Activated T-cell treated with anti-CD3 and anti-CD28 coated beads, Interleukin-2, amount 50 U/mL, for 72 hours (primary cell): ENCODE measurements around the gene MADD. TPM values are rescaled to one million over a fixed set of nuclear protein-coding genes. Genes with fewer than 3 reads are reported as not detected.

Source experiments
- ATAC-seq, 2 donors: fragments of 150-1000 bp; cut with Tn5 transposase; replicated peaks in 1 of 2; 2 replicates each; pipeline ENCODE4 v1.10.0; 2021; ENCODE audit warnings: moderate library complexity in 2 of 2, mild to moderate bottlenecking in 1 of 2
- DNase-seq, 2 donors: peaks; one replicate each; pipeline ENCODE4 v3.0.0; 2021 to 2022; ENCODE audit warnings: mixed read lengths in 1 of 2
- H3K27ac Mint-ChIP-seq: one replicate; pipeline ENCODE4 v1.8.0; 2022; ENCODE audit warnings: mild to moderate bottlenecking, moderate library complexity, mixed read lengths
- H3K27me3 Mint-ChIP-seq: one replicate; pipeline ENCODE4 v1.8.0; 2022; ENCODE audit warnings: low read depth, mixed read lengths
- H3K36me3 Mint-ChIP-seq, 2 donors: one replicate each; pipeline ENCODE4 v1.8.0; 2022; ENCODE audit warnings: mixed read lengths in 2 of 2, mild to moderate bottlenecking in 1 of 2; ENCODE audit not compliant: insufficient read depth in 2 of 2
- H3K4me1 Mint-ChIP-seq: one replicate; pipeline ENCODE4 v1.8.0; 2022; ENCODE audit warnings: low read depth, mixed read lengths
- H3K4me3 Mint-ChIP-seq, 2 donors: one replicate each; pipeline ENCODE4 v1.8.0; 2022; ENCODE audit warnings: mild to moderate bottlenecking in 2 of 2, mixed read lengths in 2 of 2, moderate library complexity in 2 of 2
- H3K9me3 Mint-ChIP-seq, 2 donors: one replicate each; pipeline ENCODE4 v1.8.0; 2022; ENCODE audit warnings: mixed read lengths in 2 of 2
- total RNA-seq, 2 donors: library from RNA; stranded (reverse); gene quantifications; one replicate each; pipeline ENCODE4 v1.2.3, GENCODE V29; 2022

Gene MADD
- 10 to 100 TPM; 68.6 to 73.5 TPM for total RNA-seq

DNA sequence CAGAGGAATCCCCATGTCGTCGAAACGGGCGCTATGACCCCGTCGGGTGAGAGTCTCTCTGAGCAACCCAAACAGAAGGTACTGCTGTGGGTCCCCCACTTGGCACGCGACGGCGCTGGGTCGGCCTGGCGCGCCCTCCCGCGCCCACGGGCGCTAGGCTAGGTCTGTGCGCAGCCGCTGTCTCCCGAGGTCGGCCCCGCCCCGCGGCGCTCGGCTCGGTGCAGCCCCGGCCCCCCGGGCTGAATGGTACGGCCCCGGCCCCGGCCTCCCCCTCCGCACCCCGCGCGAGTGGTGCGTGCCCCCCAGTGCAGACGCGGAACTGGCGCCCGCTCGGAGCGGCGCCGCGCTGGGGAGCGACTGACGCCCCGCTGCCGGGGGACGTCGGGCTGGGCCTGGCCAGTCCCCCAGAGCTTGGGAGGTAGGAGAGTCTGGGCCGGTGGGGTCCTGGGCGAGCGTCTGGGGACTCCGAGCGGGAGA is at the start of gene MADD:
TSS of gene MADD (plus strand) at position 305 of the 477 bp plus-strand sequence.
- Mint-ChIP-seq H3K4me3 (peak within 1 kb of the TSS; percentile 82 to 93), H3K36me3 (peaks cover 1 to 6% of the 10 kb centered on the region in 2 donors), H3K4me1 (peaks cover 69% of the 10 kb centered on the region), H3K27ac (peak within 1 kb of the TSS; percentile 96), H3K9me3 (no peaks in the 10 kb centered on the region), H3K27me3 (no peaks in the 10 kb centered on the region)
- peak; percentile 92 to 95 for DNase-seq
- ATAC-seq: peak; percentile 83 to 85

DNA sequence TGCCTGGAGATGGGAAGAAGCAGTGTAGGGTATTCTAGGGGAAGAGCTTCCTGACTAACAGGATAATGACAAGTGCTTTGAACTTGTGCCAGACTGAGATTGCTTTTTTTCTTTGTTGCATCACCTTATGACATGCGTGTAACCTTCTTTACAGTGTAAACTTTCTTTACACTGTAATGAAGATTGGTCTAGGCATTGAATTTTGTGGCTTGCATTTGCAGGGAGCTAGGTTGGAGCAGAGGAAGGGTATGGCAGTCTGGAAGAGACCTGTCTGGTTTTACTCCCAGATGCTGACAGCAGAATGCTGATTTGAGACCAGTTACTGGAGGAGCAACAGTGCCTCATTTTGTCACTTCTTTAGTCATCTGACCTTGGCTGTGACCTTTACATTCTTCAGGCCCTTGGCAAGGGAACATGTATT is 49.5 kb upstream of the MADD start:
- Mint-ChIP-seq H3K9me3 (no peaks in the 10 kb centered on the region), H3K27ac (peak overlapping the region; percentile 77), H3K27me3 (no peaks in the 10 kb centered on the region), H3K4me3 (peak overlapping the region; percentile 31 to 57), H3K4me1 (peaks cover 80% of the 10 kb centered on the region), H3K36me3 (peaks cover 27 to 65% of the 10 kb centered on the region in 2 donors)
- DNase-seq: no peak
- no peak for ATAC-seq

DNA sequence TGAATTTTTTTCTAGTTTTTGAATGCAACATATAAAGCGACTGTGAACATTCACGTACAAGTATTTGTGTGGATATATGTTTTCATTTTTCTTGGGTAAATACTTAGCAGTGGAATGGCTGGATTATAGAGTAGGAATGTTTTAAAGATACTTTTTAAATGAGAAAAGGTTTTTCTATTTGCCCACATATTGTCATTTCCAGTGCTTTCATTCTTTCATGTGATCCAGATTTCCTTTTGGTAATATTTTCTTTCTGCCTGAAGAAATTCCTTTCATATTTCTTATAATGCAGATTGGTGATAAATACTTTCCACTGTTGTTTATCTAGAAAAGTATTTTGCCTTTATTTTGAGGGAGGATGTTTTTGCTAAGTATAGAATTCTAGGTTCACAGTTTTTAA is 47.2 kb upstream of the MADD start:
- H3K9me3 Mint-ChIP-seq: no peaks in the 10 kb centered on the region
- ATAC-seq (no peak), DNase-seq (no peak)
- H3K27me3 Mint-ChIP-seq: no peaks in the 10 kb centered on the region
- peak overlapping the region; percentile 8 for H3K27ac Mint-ChIP-seq
- no peak overlapping the region for H3K4me3 Mint-ChIP-seq
- H3K36me3 Mint-ChIP-seq: peaks cover 21 to 61% of the 10 kb centered on the region in 2 donors
- peaks cover 74% of the 10 kb centered on the region for H3K4me1 Mint-ChIP-seq

DNA sequence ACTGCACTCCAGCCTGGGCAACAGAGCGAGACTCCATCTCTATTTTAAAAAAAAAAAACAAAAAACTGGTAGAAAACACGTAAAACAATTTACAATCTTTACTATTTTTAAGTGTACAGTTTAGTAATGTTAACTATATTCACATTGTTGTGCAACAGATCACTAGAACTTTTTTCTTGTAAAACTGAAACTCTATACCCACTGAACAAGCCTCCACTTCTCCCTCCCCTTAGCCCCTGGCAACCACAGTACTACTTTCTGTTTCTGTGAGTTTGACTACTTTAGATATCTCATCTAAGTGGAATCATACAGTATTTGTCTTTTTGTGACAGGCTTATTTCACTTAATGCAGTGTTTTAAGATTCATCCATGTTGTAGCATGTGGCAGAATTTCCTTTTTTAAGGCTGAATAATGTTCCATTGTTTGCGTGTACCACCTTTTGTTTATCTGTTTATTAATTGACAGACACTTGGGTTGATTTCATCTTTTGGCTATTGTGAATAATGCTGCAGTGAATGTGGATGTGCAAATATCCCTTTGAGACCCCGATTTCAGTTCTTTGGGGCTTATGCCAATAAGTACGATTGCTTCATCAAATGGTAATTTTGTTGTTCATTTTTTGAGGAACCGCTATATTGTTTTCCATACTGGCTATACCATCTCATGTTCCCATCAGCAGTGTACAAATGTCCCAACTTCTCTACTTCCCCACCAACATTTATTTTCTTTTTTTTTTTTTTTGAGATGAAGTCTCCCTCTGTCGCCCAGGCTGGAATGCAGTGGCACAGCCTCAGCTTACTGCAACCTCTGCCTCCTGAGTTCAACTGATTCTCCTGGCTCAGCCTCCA is 44.2 kb upstream of the MADD start:
- Mint-ChIP-seq H3K4me3 (peak overlapping the region; percentile 63 to 83), H3K36me3 (peaks cover 13 to 54% of the 10 kb centered on the region in 2 donors), H3K4me1 (peaks cover 51% of the 10 kb centered on the region), H3K9me3 (no peaks in the 10 kb centered on the region), H3K27ac (peak overlapping the region; percentile 88), H3K27me3 (no peaks in the 10 kb centered on the region)
- DNase-seq (peak; percentile 44 to 48), ATAC-seq (peak; percentile 99)

DNA sequence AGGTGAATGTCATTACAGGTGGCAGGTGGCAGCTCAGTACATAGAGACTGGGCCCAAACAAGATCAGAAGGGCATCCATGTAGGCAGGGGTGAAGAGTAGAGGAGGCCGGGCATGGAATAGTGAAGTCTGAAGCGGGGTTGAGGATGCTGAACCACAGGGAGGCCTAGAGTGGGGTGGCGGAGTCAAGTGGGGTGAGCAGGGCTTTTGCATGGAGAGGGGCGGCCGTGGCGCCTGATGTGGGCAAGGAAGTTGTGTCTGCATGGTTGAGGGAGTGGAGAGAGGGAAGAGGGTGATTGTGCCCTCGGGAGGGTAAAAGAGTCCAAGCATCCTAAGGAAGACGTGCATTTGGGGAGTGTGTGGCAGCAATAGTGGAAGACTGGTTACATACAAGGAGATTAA is 40.8 kb upstream of the MADD start:
- Mint-ChIP-seq H3K27ac (no peak overlapping the region), H3K36me3 (peaks cover 13 to 44% of the 10 kb centered on the region in 2 donors), H3K27me3 (no peaks in the 10 kb centered on the region), H3K4me1 (peaks cover 51% of the 10 kb centered on the region), H3K9me3 (no peaks in the 10 kb centered on the region), H3K4me3 (peak overlapping the region in 1 of 2 donors; percentile 20)
- DNase-seq: no peak
- no peak for ATAC-seq

DNA sequence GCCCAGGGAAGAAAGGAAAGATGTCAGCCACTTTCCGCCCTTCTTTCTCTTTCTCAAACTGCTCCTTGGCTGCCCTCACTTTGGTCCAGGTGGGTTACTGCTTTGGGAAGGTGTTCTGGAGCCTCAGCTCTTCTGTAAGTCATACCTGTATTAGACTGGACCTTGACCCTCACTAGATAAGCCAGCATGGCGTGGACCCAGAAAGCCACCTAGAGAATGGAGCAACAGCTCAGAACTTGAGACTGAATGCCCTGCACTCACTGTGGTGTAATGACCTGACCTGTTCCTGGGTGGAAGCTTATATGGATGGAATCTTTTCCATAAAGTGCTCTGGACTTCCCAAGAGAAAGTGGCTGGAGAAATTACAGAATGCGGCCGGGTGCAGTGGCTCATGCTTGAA is 36.9 kb upstream of the MADD start:
- ATAC-seq (no peak), DNase-seq (no peak)
- Mint-ChIP-seq H3K27ac (no peak overlapping the region), H3K4me1 (peaks cover 37% of the 10 kb centered on the region), H3K36me3 (peaks cover 18 to 46% of the 10 kb centered on the region in 2 donors), H3K27me3 (no peaks in the 10 kb centered on the region), H3K9me3 (no peaks in the 10 kb centered on the region), H3K4me3 (no peak overlapping the region)

DNA sequence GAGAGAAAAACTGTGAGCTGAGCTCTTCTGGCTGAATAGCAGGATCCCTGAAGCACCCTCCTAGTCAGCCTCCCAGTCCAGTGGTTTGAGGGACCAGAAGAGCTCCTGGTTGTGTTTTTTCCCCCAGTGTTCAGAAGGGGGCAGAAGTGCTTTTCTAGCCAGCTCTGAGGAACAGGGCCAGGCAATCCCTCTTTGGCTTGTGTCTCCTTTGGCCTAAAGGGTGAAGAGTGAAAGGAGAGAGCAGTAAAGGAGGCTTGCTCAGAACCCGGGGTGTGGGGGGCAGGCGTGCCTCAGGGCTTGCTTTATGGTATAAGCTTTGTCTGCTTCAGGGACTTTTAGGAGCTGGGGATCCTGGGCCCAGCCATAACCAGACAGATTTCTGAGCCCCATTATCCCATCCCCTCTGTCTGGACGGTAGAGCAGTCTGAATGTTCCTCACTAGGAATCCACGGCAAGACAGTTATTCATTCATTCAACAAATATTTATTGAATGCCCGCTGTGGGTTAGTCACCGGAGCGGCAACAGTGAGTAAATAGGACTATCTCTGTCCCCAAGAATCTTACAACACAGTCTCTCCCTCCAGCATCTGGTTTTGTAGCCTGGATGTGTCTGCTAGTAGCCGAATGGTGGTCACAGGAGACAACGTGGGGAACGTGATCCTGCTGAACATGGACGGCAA is 35.8 kb upstream of the MADD start:
- Mint-ChIP-seq H3K27me3 (no peaks in the 10 kb centered on the region), H3K36me3 (peaks cover 14 to 37% of the 10 kb centered on the region in 2 donors), H3K27ac (no peak overlapping the region), H3K4me1 (peaks cover 37% of the 10 kb centered on the region), H3K4me3 (peak overlapping the region; percentile 12 to 31), H3K9me3 (no peaks in the 10 kb centered on the region)
- DNase-seq (no peak), ATAC-seq (peak; percentile 48 to 49)

DNA sequence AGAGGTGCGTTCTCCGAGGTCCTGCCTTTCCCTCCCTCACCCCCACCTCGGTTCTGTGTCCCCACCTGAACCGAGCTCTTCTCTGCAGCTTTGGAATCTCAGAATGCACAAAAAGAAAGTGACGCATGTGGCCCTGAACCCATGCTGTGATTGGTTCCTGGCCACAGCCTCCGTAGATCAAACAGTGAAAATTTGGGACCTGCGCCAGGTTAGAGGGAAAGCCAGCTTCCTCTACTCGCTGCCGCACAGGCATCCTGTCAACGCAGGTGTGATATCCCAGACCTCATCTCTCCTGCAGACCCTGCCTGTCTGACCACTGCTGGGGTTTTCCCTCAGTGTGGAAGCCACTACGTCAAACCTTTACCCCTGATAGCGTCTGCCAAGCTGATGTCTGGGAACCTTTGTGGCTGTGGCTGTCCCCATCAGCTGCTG is 35.2 kb upstream of the MADD start:
- DNase-seq (no peak), ATAC-seq (peak; percentile 64 to 65)
- Mint-ChIP-seq H3K9me3 (no peaks in the 10 kb centered on the region), H3K27me3 (no peaks in the 10 kb centered on the region), H3K4me3 (peak overlapping the region; percentile 31 to 56), H3K4me1 (peaks cover 37% of the 10 kb centered on the region), H3K27ac (peak overlapping the region; percentile 61), H3K36me3 (peaks cover 13 to 38% of the 10 kb centered on the region in 2 donors)

DNA sequence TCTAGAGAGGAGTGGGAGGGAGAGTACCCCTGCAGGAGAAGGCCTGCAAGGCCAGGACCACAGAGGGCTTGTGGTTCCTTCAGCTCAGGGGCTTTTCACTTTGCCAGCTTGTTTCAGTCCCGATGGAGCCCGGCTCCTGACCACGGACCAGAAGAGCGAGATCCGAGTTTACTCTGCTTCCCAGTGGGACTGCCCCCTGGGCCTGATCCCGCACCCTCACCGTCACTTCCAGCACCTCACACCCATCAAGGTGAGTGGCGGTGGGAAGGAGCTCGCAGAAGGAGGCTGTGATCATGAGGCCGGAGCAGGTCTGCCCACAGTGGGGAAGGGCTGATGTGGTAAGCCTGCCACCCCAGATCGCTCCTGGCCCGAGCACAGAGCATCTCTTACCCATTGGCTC is 34.8 kb upstream of the MADD start:
- peaks cover 14 to 42% of the 10 kb centered on the region in 2 donors for H3K36me3 Mint-ChIP-seq
- no peak for DNase-seq
- H3K27ac Mint-ChIP-seq: peak overlapping the region; percentile 61
- no peaks in the 10 kb centered on the region for H3K27me3 Mint-ChIP-seq
- H3K9me3 Mint-ChIP-seq: no peaks in the 10 kb centered on the region
- peak in 1 of 2 donors; percentile 16 for ATAC-seq
- peaks cover 37% of the 10 kb centered on the region for H3K4me1 Mint-ChIP-seq
- peak overlapping the region in 1 of 2 donors; percentile 56 for H3K4me3 Mint-ChIP-seq

DNA sequence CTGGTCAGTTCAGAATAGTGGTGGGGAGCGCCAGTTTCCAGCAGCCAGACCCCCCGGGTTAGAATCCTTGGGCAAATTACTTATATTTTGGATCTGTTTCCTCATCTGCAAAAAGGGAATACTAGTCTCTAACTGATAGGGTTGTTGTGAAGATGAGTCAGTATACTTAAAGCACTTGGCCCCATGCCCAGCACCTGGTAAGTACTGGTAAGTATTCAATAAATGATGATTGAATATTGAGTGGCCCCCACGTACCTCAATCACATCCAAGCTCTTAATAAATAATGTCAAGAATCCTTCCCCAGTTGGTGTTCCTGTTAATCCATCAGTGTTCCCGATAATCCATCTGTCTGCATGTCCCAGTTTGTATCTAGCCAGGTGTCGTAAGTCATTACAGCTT is 33.5 kb upstream of the MADD start:
- Mint-ChIP-seq H3K27ac (peak overlapping the region; percentile 76), H3K27me3 (no peaks in the 10 kb centered on the region), H3K4me1 (peaks cover 40% of the 10 kb centered on the region), H3K36me3 (peaks cover 16 to 45% of the 10 kb centered on the region in 2 donors), H3K4me3 (no peak overlapping the region), H3K9me3 (no peaks in the 10 kb centered on the region)
- ATAC-seq (no peak), DNase-seq (no peak)

DNA sequence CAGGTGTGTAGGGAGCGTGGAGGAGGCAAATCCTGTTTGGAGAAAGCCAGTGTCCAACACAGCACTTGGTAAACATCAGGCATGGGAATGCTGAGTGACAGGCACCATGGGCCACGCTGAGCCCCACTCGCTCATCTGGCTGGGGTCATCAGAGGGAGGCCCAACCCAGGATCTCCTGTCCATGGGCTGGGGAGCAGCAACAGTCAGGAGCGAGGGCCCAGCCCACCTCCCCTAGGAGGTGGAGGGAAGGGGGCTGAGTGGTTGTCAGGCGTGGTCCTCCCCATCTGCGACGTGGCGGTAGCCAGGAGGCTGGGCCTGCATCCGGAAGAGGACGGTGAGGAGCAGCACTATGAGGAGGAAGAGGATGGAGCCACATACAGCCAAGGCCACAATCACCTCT is 30.1 kb upstream of the MADD start:
- Mint-ChIP-seq H3K4me1 (peaks cover 27% of the 10 kb centered on the region), H3K4me3 (no peak overlapping the region), H3K36me3 (peaks cover 19 to 52% of the 10 kb centered on the region in 2 donors), H3K9me3 (no peaks in the 10 kb centered on the region), H3K27ac (no peak overlapping the region), H3K27me3 (no peaks in the 10 kb centered on the region)
- ATAC-seq (no peak), DNase-seq (no peak)

DNA sequence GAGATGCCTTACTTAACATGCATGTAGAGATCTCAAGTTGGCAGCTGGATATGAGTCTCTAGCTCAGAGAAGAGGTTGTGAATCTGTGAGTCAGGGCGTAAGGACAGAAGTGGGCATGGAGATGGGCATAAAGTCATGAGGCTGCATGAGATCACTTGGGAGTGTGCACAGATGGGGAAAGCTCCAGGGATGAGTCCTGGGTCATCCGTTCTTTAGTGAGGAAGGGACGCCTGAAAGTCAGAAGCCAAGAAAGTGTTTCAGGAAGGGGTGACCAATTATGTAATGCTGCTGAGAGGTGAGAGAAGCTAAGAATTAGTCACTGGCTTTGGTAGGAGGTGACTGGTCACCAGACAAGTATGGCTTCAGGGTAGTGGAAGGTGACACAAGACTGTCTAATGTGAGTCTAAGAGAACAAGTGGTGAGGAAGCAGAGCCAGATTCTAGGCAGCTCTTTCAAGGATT is 28.1 kb upstream of the MADD start:
- H3K4me1 Mint-ChIP-seq: peaks cover 24% of the 10 kb centered on the region
- H3K9me3 Mint-ChIP-seq: no peaks in the 10 kb centered on the region
- no peak for DNase-seq
- no peak overlapping the region for H3K4me3 Mint-ChIP-seq
- no peaks in the 10 kb centered on the region for H3K27me3 Mint-ChIP-seq
- peak; percentile 24 to 53 for ATAC-seq
- peaks cover 16 to 38% of the 10 kb centered on the region in 2 donors for H3K36me3 Mint-ChIP-seq
- H3K27ac Mint-ChIP-seq: peak overlapping the region; percentile 6

DNA sequence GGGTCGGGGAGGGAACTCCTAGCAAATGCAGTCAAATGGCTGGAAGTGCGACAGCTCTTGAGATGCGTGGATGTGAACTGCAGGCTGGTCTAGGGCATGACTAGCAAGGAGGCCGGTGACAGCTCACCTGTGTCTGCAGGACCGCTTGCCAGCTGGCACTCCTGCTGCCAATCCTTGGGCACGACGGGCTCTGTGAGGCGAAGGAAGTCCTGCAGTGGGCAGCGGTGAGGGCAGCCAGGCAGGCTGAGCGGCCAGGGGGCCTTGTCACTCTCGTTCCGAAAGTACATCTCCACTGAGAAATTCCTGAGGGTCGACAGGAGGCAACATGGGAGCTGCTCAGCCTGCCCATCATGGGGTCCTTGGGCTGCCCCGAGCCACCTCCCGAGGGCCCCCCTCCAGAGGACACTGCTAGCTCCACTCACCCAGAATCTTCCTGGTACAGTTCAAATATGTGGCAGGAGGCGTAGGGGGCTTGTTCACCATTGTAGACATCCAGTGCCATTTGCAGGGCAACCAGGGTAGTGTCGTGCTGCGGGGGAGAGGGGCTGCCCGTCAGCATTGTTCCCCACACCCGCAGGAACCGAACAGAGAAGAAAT is 27.2 kb upstream of the MADD start:
- peak overlapping the region; percentile 7 for H3K27ac Mint-ChIP-seq
- no peak for DNase-seq
- peaks cover 33% of the 10 kb centered on the region for H3K4me1 Mint-ChIP-seq
- H3K36me3 Mint-ChIP-seq: peaks cover 15 to 33% of the 10 kb centered on the region in 2 donors
- H3K4me3 Mint-ChIP-seq: no peak overlapping the region
- H3K27me3 Mint-ChIP-seq: no peaks in the 10 kb centered on the region
- no peaks in the 10 kb centered on the region for H3K9me3 Mint-ChIP-seq
- no peak for ATAC-seq
